Measurements from ENCODE around the gene PFN3. TPM values are rescaled to one million over a fixed set of nuclear protein-coding genes. Genes with fewer than 3 reads are reported as not detected.
"Not testable (repeated sequence)": the region's sequence is repeated elsewhere in the genome, so short reads cannot be mapped to it uniquely, and the experiment has no call there.

The PFN3 gene
- total RNA-seq, 1 donor from 2014 or later: not detected

DNA sequence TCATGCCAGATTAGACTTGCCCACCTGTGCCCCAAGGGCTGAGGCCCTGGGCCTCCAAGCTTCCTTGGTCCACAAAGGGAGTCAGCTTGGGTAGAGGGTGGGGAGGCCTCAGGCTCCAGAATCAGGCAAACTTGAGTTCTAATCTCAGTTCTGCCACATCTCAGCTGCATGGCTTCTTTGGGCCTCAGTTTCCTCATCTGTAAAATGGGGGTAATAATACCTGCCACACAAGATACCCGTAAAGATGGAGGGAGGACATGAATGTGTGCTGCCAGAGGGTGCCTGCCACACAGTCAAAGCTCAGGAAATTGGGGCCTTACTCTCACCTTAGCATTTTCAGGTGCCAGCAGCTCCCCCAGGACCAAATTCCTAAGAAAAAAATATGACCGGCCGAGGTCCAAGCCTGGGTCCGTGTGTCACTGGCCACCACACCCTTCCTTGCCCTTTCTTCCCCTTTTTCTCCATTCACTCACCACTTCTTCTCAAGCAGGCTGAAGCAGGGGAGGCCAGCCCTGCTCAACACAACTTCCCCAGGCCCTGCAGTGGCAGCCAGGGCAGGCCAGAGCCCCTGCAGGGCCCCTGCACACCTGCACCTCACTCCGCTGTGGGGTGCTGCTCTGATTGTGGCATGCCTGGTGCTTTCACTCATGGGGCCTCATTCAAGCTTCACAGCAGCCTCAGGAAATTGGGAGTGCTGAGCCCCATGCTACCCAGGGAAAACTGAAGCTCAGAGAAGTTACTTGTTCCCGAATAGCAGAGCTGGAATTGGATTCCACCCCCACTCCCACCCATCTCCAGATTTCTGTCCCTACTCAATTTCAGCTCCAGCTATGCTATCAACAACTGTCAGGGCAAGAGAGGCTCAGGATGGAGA, 38.8 kb downstream of the PFN3 start:
- H3K27ac Mint-ChIP-seq: no peak overlapping the region
- H3K36me3 Mint-ChIP-seq: no peaks in the 10 kb centered on the region

GRCh38 chr5:177360740-177361139, 39.7 kb downstream of the PFN3 start:
- H3K9ac ChIP-seq; H3K4me3 Mint-ChIP-seq; H3K4me3 ChIP-seq; H4K20me1 ChIP-seq (ENCODE audit: low read depth); H3K4me2 ChIP-seq; H3K36me3 Mint-ChIP-seq; H3K4me1 ChIP-seq; H3K27ac Mint-ChIP-seq; H3K9me3 Mint-ChIP-seq; DNase-seq (ENCODE audit: low spot score); H3K36me3 ChIP-seq; H2AFZ ChIP-seq (replicated peaks); H3K9me3 ChIP-seq (ENCODE audit: low read depth); H3K27ac ChIP-seq; H3K79me2 ChIP-seq (ENCODE audit: low read depth): not testable (repeated sequence)
- peaks cover 52% of the 10 kb centered on the region for H3K4me1 Mint-ChIP-seq
- peaks cover 25% of the 10 kb centered on the region for H3K27me3 Mint-ChIP-seq (ENCODE audit: insufficient read depth, low read depth)
- Histone ChIP-seq H3K27me3 (peaks cover 27% of the 10 kb centered on the region), H3F3A (ENCODE audit: low read depth) (peaks cover 15% of the 10 kb centered on the region)

More for the DNA sequence above, 38.8 kb downstream of the PFN3 start:
- Histone ChIP-seq H3K27me3 (peaks cover 27% of the 10 kb centered on the region), H3K27ac (no peak overlapping the region), H3K79me2 (ENCODE audit: low read depth) (no peaks in the 10 kb centered on the region), H3K4me1 (peaks cover 19% of the 10 kb centered on the region), H3K4me3 (no peak overlapping the region), H3K4me2 (no peak overlapping the region), H3K36me3 (no peaks in the 10 kb centered on the region), H4K20me1 (ENCODE audit: low read depth) (no peaks in the 10 kb centered on the region), H2AFZ (replicated peaks) (no peak overlapping the region), H3F3A (ENCODE audit: low read depth) (peaks cover 24% of the 10 kb centered on the region), H3K9me3 (ENCODE audit: low read depth) (no peaks in the 10 kb centered on the region), H3K9ac (no peak overlapping the region)
- Mint-ChIP-seq H3K4me1 (peaks cover 59% of the 10 kb centered on the region), H3K4me3 (peak overlapping the region; percentile 72), H3K9me3 (no peaks in the 10 kb centered on the region), H3K27me3 (ENCODE audit: insufficient read depth, low read depth) (peaks cover 21% of the 10 kb centered on the region)
- no peak for DNase-seq (ENCODE audit: low spot score)
- TF ChIP-seq EZH2 (IDR thresholded peaks at IDR 0.05): no peak

GRCh38 chr5:177359860-177360259, 40.6 kb downstream of the PFN3 start:
- TF ChIP-seq EZH2phosphoT487 (IDR thresholded peaks at IDR 0.05): no peak
- TF ChIP-seq EZH2 (IDR thresholded peaks at IDR 0.05): no peak
- no peak for TF ChIP-seq CTCF (IDR thresholded peaks at IDR 0.05)
- H3K4me3 Mint-ChIP-seq: no peak overlapping the region
- Histone ChIP-seq H3K9ac (no peak overlapping the region), H3K27me3 (peaks cover 25% of the 10 kb centered on the region), H3K79me2 (ENCODE audit: low read depth) (no peaks in the 10 kb centered on the region), H3K4me1 (peaks cover 6% of the 10 kb centered on the region), H3K9me3 (ENCODE audit: low read depth) (no peaks in the 10 kb centered on the region), H3K4me2 (no peak overlapping the region), H3K4me3 (no peak overlapping the region), H3K36me3 (no peaks in the 10 kb centered on the region), H3K27ac (no peak overlapping the region), H3F3A (ENCODE audit: low read depth) (peaks cover 10% of the 10 kb centered on the region), H4K20me1 (ENCODE audit: low read depth) (no peaks in the 10 kb centered on the region), H2AFZ (replicated peaks) (no peak overlapping the region)
- H3K9me3 Mint-ChIP-seq: no peaks in the 10 kb centered on the region
- H3K27me3 Mint-ChIP-seq (ENCODE audit: insufficient read depth, low read depth): peaks cover 22% of the 10 kb centered on the region
- DNase-seq (ENCODE audit: low spot score): no peak
- peaks cover 47% of the 10 kb centered on the region for H3K4me1 Mint-ChIP-seq
- H3K36me3 Mint-ChIP-seq: no peaks in the 10 kb centered on the region
- peak overlapping the region; percentile 67 for H3K27ac Mint-ChIP-seq

- no peaks in the 10 kb centered on the region for H4K20me1 ChIP-seq (ENCODE audit: low read depth)
- no peak overlapping the region for H2AFZ ChIP-seq (replicated peaks)
- H3K4me1 ChIP-seq: peaks cover 6% of the 10 kb centered on the region
- H3K9me3 ChIP-seq (ENCODE audit: low read depth): no peaks in the 10 kb centered on the region
- Mint-ChIP-seq H3K4me3 (no peak overlapping the region), H3K4me1 (peaks cover 46% of the 10 kb centered on the region), H3K27ac (peak overlapping the region; percentile 78), H3K36me3 (no peaks in the 10 kb centered on the region), H3K9me3 (peaks cover 2% of the 10 kb centered on the region), H3K27me3 (ENCODE audit: insufficient read depth, low read depth) (peaks cover 21% of the 10 kb centered on the region)
- no peak overlapping the region for H3K4me3 ChIP-seq
- no peak for TF ChIP-seq EZH2phosphoT487 (IDR thresholded peaks at IDR 0.05)
- no peak for TF ChIP-seq EZH2 (IDR thresholded peaks at IDR 0.05)
- TF ChIP-seq CTCF (IDR thresholded peaks at IDR 0.05): no peak
- H3K9ac ChIP-seq: no peak overlapping the region
- no peaks in the 10 kb centered on the region for H3K79me2 ChIP-seq (ENCODE audit: low read depth)
- H3K27me3 ChIP-seq: peaks cover 25% of the 10 kb centered on the region
- no peak overlapping the region for H3K27ac ChIP-seq
- peaks cover 10% of the 10 kb centered on the region for H3F3A ChIP-seq (ENCODE audit: low read depth)
- no peak overlapping the region for H3K4me2 ChIP-seq
- DNase-seq (ENCODE audit: low spot score): no peak
- H3K36me3 ChIP-seq: no peaks in the 10 kb centered on the region
Measured at GRCh38 chr5:177359451-177359851, 41.0 kb downstream of the PFN3 start.
